ENCODE measurements around the gene KRTAP5-11.
"Not testable (repeated sequence)": the region's sequence is repeated elsewhere in the genome, so short reads cannot be mapped to it uniquely, and the experiment has no call there.

Gene KRTAP5-11

DNA sequence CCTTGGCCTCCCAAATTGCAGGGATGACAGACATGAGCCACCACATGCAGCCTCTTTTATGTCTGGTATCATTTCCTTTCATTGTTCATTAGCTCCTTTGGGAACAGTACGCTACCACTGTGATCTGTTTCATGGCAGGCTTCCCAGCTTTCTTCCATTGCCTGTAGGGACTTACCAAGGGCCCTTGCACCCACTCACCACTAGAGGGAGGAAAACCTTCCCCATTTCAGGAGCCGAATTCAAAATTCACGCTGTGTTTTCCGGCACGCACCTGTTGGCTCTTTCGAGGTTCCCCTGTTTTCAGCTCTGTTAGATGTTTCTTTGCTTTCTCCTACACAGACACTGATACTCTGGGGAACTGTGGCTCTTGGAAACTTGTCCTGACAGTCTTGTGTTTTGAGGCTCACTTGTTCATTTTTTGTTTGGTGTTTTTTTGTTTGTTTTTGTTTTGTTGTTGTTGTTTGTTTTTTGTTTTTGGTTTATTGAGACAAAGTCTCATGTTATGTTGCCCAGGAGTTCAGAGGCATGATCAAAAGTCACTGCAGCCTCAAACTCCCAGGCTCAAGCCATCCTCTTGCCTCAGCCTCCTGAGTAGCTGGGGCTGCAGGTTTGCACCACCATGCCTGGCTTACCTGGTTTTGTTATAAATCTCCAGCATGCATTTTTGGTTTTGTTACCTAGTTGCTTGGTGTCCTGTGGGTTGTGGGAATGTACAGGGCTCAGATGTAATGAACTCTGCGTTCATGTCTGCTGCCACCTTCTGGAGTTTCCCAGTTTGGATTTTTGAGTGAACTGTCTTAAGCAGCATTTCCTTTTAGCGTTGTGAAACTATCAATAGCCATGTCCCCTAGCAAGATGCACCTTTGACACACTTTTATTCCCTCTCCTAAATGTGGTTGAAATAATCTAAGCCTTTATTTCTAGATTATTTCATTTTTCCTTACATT lies 2.3 kb downstream of the KRTAP5-11 start:
- peak; percentile 72 for DNase-seq

DNA sequence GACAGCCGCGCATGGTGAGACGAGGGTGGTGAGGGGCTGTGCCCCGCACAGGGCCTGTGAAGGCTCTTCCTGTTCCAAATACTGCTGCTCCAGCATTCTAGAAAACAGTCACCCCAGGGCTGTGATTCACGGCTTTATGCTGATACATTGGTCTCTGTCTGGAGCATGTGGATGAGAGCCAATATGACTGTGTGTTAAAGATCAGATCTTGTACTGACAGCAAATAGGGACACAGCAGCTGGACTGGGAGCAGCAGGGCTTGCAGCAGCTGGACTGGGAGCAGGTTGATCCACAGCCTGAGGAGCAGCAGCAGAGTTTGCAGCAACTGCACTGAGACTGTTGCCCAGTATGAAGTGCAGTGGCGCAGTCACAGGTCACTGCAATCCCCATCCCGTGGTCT lies 3.2 kb downstream of the KRTAP5-11 start:
- DNase-seq, result not testable (repeated sequence)

DNA sequence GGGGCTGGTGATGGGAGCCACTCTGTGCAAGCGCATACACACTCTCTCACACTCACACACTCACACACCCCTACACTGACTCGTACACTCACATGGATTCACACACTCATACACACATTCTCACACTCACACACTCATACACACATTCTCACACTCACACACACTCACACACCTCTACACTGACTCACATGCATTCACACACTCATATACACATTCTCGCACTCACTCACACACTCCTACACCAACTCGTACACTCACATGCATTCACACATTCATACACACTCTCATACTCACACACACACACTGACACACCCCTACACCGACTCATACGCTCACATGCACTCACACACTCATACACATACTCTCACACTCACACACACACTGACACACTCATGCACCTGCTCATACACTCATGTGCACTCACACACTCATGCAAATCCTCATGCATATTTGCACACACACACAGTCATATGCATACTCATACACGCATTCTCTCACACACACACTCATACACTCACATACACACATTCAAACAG lies 5.1 kb downstream of the KRTAP5-11 start:
- no peak for DNase-seq

DNA sequence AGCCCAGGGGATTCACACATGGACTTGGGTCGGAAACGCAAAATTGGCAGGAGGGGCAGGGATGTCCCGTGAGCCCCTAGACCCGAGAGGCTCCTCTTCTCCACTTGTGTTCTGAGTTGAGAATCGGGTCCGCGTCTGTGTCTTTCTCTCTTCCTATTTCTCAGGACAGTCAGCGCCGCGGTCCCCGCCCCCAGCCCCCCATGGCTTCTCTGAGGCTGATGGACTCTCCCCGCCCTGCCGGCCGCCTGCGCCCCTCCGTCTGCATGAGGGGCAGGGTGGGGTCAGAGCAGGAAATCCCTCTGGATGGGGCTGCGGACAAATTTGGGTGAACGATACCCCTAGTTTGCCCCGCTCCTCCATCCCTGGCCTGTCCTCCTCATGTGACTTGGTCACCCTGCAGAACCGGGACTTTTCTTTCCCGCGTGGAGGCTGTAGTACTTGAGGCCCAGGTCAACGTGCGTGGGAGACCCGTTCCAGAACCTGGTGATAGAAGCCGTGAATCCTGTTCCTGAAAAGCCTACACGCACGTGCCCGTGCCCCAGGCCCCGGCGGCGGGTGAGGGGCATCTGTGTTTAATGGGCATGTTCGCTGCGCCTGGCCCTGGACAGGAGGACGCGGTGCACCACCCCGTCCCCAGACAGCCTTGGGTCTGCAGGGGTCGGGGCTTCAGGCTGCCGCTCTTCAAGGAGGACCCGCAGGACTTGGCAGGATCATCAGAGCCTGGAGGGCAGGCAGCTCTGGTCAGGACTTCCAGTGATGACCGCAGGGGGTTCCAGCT lies 5.8 kb downstream of the KRTAP5-11 start:
- not testable (repeated sequence) for DNase-seq

DNA sequence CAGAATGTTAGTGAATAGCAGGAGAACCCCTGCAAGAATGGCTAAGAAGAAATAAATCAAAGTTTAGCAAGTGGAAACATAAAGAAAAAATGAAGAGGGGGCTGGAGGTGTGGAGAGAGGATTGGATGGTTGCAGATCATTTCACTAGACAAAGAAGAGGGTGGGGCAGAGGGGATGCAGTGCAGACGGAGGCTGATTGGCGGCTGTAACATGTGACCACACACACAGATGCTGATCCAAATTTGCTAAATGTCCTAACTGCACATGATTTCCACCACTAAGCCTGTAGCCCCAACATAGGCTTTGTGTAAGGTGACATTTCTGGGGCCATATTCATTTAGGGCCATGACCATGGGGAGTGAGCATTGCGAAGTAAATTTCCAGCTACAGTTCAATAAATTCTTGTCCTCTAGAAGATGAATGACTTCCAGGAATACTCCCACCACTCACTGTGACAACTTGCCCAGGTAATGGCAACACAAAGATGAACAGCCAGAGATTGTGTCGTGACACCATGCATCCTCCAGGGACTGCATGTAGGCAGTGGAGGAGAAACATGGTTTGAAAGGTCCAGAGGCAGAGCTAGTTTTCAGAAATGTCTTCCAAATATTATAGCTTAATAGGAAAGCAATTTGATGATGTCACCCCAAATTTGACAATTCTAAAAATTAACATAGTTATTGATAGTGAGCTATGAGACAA lies 6.8 kb downstream of the KRTAP5-11 start:
- no peak for DNase-seq

DNA sequence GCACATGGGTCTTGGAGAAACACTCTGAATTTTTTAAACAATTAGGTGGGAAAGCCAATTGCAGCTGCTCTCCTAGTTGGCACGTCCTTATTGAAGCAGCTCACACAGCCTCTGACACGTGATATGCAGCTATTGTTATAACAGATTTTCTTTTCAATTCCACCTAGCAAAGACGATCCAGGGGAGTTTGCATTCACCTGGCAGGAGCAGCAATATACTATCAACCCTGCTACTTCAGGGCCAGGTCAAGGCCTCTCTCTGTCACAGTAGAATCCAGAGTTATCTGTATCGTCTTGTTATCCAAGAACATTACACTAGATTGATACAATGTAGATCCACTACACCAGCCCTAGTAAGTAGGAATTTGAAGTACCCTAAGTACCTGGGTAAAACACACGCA lies 8.3 kb downstream of the KRTAP5-11 start:
- no peak for DNase-seq

DNA sequence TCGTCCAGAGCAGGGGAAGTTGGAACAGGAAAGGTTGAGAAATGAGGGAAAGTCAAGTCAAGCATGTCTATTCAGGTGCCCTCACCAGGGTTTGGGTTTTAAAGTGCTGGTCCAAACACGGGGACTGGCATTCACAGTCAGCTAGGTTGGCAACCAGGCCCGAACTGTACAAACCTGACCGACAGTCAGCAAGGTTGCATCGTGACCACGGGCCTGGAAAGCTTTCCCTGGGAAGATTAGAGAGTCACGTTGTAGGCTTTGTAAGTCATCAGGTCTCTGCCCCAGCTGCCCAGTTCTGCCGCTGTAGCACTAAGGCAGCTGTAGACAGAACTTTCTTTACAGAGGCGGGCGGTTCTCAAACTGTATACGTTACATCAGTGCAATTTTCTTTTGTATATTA lies 9.9 kb downstream of the KRTAP5-11 start:
- DNase-seq, result no peak

DNA sequence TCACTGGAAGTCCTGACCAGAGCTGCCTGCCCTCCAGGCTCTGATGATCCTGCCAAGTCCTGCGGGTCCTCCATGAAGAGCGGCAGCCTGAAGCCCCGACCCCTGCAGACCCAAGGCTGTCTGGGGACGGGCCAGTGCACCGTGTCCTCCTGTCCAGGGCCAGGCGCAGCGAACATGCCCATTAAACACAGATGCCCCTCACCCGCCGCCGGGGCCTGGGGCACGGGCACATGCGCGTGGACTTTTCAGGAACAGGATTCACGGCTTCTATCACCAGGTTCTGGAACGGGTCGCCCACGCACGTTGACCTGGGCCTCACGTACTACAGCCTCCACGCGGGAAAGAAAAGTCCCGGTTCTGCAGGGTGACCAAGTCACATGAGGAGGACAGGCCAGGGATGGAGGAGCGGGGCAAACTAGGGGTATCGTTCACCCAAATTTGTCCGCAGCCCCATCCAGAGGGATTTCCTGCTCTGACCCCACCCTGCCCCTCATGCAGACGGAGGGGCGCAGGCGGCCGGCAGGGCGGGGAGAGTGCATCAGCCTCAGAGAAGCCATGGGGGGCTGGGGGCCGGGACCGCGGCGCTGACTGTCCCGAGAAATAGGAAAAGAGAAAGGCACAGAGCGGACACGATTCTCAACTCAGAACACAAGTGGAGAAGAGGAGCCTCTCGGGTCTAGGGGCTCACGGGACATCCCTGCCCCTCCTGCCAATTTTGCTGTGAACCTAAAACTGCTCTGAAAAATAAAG lies 11.4 kb downstream of the KRTAP5-11 start:
- DNase-seq, result not testable (repeated sequence)

DNA sequence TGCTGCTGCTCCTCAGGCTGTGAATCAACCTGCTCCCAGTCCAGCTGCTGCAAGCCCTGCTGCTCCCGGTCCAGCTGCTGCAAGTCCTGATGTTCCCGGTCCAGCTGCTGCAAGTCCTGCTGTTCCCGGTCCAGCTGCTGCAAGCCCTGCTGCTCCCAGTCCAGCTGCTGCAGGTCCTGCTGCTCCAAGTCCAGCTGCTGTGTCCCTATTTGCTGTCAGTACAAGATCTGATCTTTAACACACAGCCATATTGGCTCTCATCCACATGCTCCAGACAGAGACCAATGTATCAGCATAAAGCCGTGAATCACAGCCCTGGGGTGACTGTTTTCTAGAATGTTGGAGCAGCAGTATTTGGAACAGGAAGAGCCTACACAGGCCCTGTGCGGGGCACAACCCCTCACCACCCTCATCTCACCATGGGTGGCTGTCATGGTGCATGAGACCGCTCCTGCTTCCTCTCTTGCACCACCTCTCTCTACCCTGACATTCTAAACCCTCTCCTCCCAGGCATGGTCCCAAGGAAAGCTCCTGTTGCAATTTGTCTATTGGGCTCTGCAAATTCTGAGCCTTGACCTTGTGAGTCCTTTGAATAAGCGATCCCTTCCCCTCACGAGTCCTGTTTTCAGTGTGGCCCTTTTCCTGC lies 13.8 kb downstream of the KRTAP5-11 start:
- DNase-seq, result no peak

DNA sequence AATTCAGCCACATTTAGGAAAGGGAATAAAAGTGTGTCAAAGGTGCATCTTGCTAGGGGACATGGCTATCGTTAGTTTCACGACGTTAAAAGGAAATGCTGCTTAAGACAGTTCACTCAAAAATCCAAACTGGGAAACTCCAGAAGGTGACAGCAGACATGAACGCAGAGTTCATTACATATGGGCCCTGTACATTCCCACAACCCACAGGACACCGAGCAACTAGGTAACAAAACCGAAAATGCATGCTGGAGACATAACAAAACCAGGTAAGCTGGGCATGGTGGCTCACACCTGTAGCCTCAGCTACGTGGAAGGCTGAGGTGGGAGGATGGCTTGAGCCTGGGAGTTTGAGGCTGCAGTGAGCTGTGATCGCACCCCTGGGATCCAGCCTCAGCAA lies 15.0 kb downstream of the KRTAP5-11 start:
- DNase-seq, result not testable (repeated sequence)

DNA sequence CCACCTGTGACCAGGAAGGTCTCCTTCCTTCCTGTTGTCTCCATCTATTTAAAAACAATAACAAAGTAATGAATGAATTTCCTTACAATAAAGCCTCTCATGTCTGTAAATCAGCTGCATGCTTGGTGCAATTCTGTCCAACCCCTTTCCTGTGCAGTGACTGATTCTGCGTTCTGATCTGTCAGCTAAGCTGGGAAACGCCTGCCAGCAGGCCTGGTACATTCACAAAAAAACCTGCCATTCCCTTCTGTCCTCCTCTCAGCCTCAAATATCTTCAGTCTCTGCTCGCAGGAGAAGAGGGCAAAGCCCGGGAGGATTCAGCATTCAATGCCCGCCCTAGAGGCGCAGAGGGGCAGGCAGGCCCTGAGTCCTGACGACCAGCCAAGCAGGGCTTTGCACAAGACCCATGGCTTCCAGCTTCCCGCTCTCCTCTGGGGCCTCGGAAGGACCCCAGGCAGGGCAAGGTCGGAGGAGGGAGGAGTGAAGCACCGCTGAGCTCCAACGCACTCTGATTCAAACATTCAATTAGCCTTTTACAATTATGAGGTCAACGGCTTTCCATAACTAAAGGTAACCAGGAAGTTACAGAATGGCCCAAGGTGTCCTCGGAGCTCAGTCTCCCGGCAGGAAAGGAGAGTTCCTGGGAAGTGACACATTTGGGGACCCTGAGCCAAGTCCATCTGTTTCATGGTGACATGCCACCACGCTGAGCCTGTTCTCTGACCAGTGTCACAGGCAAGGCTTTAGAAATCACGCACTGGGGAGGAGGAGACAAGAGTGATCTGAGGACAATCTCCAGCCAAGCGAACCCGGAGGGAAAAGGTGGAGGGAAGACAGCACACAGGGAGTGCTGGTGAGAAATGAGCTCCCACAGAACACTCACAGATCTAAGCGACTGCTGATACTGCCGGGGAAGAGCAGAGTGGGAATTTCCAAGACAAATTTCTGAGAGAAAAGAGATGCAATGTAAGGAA lies 15.8 kb downstream of the KRTAP5-11 start:
- not testable (repeated sequence) for DNase-seq

DNA sequence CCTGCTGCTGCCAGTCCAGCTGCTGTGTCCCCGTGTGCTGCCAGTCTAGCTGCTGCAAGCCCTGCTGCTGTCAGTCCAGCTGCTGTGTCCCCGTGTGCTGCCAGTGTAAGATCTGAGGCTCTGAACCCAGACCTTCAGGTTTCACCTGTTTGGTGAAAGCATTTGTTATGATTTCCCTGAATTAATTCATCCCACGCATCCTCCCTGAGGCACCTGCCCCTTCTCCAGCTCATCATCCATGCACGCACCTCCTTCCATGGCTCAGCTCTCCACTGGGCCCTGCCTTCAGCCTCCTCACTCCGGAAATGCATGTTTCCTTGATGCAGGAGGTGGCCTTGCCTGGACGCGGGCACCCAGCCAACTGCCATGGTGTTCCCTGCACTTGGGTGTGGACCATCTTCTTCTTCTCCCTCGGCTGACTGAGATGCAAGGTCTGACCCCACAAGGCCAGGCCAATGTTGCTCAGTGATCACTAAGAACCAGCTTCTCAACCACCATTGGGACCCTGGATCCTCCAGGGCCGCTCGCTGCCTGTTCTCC lies 16.5 kb downstream of the KRTAP5-11 start:
- DNase-seq, result no peak

DNA sequence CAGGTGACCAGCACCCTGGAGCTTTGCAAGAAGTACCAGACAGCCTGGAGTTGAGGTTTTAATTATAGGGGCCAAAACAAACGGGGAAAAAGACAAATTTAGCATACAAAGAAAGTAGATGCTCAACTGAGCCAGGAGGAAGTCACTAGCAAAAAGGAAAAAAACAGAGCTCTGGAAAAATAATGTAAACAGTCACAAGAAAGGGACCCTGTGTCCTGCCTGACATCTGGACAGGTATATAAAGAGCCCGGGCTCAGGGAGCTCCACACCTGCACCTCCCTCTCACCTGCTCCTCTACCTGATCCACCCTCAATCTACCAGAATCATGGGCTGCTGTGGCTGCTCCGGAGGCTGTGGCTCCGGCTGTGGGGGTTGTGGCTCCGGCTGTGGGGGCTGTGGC lies 17.4 kb downstream of the KRTAP5-11 start, which contains the start of gene KRTAP5-10:
Gene KRTAP5-10 (plus strand): TSS at position 301 of the 400 bp plus-strand sequence. CDS start 25 bp downstream, at position 326.
- no peak for DNase-seq

DNA sequence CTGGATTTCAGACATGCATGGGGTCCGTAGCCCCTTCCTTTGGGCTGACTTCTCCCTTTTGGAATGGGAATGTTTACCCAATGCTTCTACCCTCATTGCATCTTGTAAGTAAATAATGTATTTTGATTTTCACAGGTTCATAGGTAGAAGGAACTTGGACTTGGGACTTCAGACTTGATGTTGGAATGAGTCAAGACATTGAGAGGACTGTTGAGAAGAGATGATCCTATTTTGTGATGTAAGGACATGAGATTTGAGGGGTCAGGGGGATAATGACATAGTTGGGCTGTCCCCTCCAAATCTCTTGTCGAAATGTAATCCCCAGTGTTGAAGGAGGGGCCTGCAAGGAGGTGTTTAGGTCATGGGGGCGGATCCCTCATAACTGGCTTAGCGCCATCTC lies 18.2 kb downstream of the KRTAP5-11 start:
- no peak for DNase-seq

DNA sequence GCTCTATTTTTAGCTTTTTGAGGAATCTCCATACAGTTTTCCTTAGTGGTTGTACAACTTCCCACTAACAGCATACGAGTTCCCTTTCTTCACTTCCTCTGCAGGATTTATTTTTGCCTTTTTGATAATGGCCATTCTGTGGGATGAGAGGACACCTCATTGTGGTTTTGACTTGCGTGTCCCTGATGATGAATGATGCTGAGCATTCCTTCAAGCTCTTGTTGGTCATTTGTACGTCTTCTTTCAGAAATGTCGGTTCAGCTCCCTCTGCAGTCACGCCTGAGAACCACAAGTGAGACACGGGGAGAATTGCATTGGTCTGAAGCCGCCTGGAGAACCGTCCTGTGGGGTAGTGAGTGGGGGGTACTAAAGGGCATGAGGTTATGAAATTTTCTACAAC lies 19.3 kb downstream of the KRTAP5-11 start:
- peak; percentile 61 for DNase-seq

DNA sequence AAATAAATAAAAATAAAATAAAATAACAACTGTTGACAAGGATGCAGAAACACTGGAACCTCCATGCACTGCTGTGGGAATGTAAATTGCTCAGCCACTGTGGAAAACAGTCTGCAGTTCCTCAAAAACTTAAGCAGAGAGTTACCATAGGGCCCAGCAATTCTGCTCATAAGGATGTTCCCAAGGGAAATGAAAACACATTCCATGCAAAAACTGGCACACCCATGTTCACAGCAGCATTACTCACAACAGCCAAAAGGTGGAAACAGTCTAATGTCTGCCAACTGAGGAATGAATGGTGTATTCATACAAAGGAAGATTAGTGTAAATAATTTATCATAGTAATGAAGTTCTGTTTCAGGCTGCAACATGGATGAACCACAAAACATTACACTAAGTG lies 20.6 kb downstream of the KRTAP5-11 start:
- no peak for DNase-seq

DNA sequence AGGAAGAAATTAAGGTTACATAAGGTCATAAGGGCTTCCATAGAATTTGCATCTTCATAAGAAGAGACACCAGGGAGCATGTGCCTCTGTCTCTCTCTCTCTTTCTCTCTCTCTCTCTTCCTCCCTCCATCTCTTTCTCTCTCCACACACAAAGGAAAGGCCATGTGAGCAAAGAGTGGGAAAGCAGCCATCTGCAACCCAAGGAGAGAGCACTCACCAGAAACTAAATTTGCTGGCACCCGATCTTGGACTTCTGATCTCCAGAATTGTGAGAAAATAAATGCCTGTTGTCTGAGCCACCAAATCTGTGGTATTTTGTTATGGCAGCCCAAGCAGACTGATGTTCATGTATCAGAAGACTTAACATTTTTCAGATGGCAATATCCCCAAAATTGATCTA lies 23.7 kb downstream of the KRTAP5-11 start:
- no peak for DNase-seq

DNA sequence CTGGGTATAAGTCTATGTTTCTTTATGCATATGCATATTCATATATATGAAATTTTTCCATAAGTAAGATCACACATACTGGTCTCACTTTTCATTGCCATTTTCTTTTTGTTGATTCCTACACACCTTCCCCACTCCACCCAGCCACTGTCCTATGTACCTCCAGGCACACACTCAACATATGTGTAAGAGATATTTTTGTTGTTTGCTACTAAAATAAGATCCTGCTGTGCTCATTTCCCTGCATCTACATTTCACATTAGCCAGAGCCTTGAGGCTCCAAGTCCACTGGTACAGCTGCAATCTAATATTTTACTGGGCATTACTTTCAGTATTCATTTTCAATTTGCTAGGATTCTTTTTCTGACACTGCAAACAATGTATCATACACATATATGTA lies 25.4 kb downstream of the KRTAP5-11 start:
- no peak for DNase-seq

DNA sequence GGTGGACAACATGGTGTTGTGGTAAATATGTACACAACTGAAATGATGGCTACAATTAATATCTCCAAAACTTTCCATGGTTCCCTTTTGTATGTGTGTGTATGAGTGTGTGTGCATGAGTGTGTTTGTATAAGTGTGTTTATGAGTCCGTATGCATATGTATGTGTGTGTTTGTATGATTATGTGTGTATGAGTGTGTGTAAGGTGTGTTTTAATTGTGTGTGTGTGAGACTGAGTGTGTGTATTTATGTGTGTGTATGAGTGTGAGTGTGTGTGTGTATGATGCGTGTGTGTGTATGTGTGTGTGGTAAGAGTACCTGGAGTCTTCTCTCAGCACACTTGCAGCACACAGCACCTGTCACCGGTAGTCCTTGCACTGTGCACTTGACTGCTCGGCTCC lies 26.7 kb downstream of the KRTAP5-11 start:
- DNase-seq, result no peak

DNA sequence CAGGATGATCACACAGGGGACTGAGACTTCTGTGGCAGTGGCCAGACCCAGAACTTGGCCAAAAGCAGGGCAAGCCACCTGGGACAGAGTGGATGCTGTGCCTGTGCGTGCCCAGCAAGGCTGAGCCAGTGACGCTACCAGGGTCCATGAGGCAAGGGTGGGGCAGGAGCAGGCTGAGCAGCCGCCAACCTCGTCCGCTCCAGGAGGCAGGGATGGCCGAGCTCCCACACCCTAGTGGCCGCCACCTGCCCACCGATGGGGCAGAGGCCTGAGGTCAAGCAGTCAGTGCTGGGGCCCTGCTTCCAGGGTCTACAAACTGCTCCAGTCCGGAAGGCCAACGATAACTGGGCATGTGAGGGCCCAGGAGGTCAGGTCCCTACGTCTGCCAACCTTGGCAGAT lies 27.2 kb downstream of the KRTAP5-11 start:
- DNase-seq, result no peak

All from RPMI8226 (cell line).